Measurements from ENCODE around the gene WTAP. TPM values are rescaled to one million over a fixed set of nuclear protein-coding genes. Genes with fewer than 3 reads are reported as not detected.
"Not testable (repeated sequence)": the region's sequence is repeated elsewhere in the genome, so short reads cannot be mapped to it uniquely, and the experiment has no call there.

The WTAP gene
- total RNA-seq, 2 experiments from 2014 or later: 87.2 to 91.5 TPM

- peak overlapping the region; percentile 96 for H3K27ac Mint-ChIP-seq
- ChIA-PET POLR2A (interaction anchor here (0.6 to 4.2 kb wide), 5 partner anchors 24 to 62 kb away, joined by 3 to 23 read pairs (median 10); partner anchors contain the start of genes ACAT2, MRPL18 and TCP1), CTCF (interaction anchor here (0.9 to 2.0 kb wide), 9 partner anchors 10 to 62 kb away, joined by 3 to 23 read pairs (median 4); partner anchors contain the start of gene ACAT2)
- no peaks in the 10 kb centered on the region for H3K9me3 Mint-ChIP-seq (ENCODE audit: low read depth)
- DNase-seq: peak; percentile 72
- ATAC-seq: peak; percentile 18
- H3K36me3 Mint-ChIP-seq (ENCODE audit: low read depth): peaks cover 43% of the 10 kb centered on the region
- no peaks in the 10 kb centered on the region for H3K27me3 Mint-ChIP-seq
- peaks cover 49% of the 10 kb centered on the region for H3K4me1 Mint-ChIP-seq
- H3K4me3 Mint-ChIP-seq: peak overlapping the region; percentile 95
- intact Hi-C loops (cut with DNase I, micrococcal nuclease): loop anchor here (1.0 to 2.0 kb wide), 11 partner anchors 33 to 1083 kb away; partner anchors contain the start of genes TCP1 (in 2 of the 2), ACAT2 (in 1 of the 2), DYNLT1 (in 1 of the 2) and EZR (in 1 of the 2)
Observed at GRCh38 chr6:159727717-159728445, 575 bp downstream of the WTAP start.

- Mint-ChIP-seq H3K4me1 (peaks cover 49% of the 10 kb centered on the region), H3K36me3 (ENCODE audit: low read depth) (peaks cover 39% of the 10 kb centered on the region), H3K27me3 (no peaks in the 10 kb centered on the region), H3K4me3 (peak overlapping the region; percentile 95), H3K9me3 (ENCODE audit: low read depth) (no peaks in the 10 kb centered on the region), H3K27ac (peak overlapping the region; percentile 96)
- ATAC-seq (no peak), DNase-seq (no peak)
- ChIA-PET POLR2A (interaction anchor here (0.6 to 4.2 kb wide), 5 partner anchors 9 to 61 kb away, joined by 3 to 23 read pairs (median 4); partner anchors contain the start of genes ACAT2, MRPL18 and TCP1), CTCF (interaction anchor here (0.9 to 2.0 kb wide), 11 partner anchors 8 to 61 kb away, joined by 3 to 12 read pairs (median 4); partner anchors contain the start of gene ACAT2)
- intact Hi-C loops (cut with DNase I, micrococcal nuclease): loop anchor here in 1 of 2 experiments (1.0 kb wide), 1 partner anchor 37 kb away; no protein-coding TSS in a partner anchor
Observed at GRCh38 chr6:159728531-159728964, 1.2 kb downstream of the WTAP start.

GRCh38 chr6:159729598-159730331, 2.5 kb downstream of the WTAP start:
- intact Hi-C loops (cut with DNase I, micrococcal nuclease): no loop called here
- no peaks in the 10 kb centered on the region for H3K9me3 Mint-ChIP-seq (ENCODE audit: low read depth)
- peaks cover 52% of the 10 kb centered on the region for H3K4me1 Mint-ChIP-seq
- DNase-seq (no peak), ATAC-seq (no peak)
- H3K36me3 Mint-ChIP-seq (ENCODE audit: low read depth): peaks cover 43% of the 10 kb centered on the region
- ChIA-PET POLR2A (interaction anchor here (0.8 to 2.2 kb wide), 2 partner anchors 8 to 60 kb away, joined by 4 to 11 read pairs; partner anchors contain the start of genes MRPL18 and TCP1), CTCF (interaction anchor here (1.5 to 2.0 kb wide), 7 partner anchors 8 to 36 kb away, joined by 3 to 12 read pairs (median 5); partner anchors contain the start of gene ACAT2)
- peak overlapping the region; percentile 96 for H3K27ac Mint-ChIP-seq
- peak overlapping the region; percentile 95 for H3K4me3 Mint-ChIP-seq
- H3K27me3 Mint-ChIP-seq: no peaks in the 10 kb centered on the region

- DNase-seq (no peak), ATAC-seq (no peak)
- Mint-ChIP-seq H3K4me3 (peak overlapping the region; percentile 95), H3K9me3 (ENCODE audit: low read depth) (no peaks in the 10 kb centered on the region), H3K27me3 (no peaks in the 10 kb centered on the region), H3K4me1 (peaks cover 50% of the 10 kb centered on the region), H3K36me3 (ENCODE audit: low read depth) (peaks cover 43% of the 10 kb centered on the region), H3K27ac (peak overlapping the region; percentile 63)
- intact Hi-C loops (cut with DNase I, micrococcal nuclease): no loop called here
- ChIA-PET POLR2A (no interaction called here), CTCF (interaction anchor here (1.9 kb wide), 1 partner anchor 12 kb away, joined by 5 read pairs; no protein-coding TSS in a partner anchor)
Observed at GRCh38 chr6:159730332-159730676, 3.0 kb downstream of the WTAP start.

GRCh38 chr6:159732550-159732949, 5.2 kb downstream of the WTAP start:
- H3K9me3 Mint-ChIP-seq (ENCODE audit: low read depth); H3K27me3 Mint-ChIP-seq; ATAC-seq; intact Hi-C loops (cut with DNase I, micrococcal nuclease); DNase-seq; H3K4me3 Mint-ChIP-seq: not testable (repeated sequence)
- ChIA-PET CTCF (interaction anchor here (0.6 to 2.3 kb wide), 4 partner anchors 11 to 103 kb away, joined by 3 to 12 read pairs (median 7); no protein-coding TSS in a partner anchor), POLR2A (interaction anchor here (0.6 to 1.5 kb wide), 2 partner anchors 22 to 57 kb away, joined by 3 to 7 read pairs; partner anchors contain the start of genes MRPL18 and TCP1)
- Mint-ChIP-seq H3K36me3 (ENCODE audit: low read depth) (peaks cover 44% of the 10 kb centered on the region), H3K4me1 (peaks cover 53% of the 10 kb centered on the region), H3K27ac (peak overlapping the region; percentile 58)

- ATAC-seq; H3K27ac Mint-ChIP-seq; intact Hi-C loops (cut with DNase I, micrococcal nuclease); H3K4me3 Mint-ChIP-seq; H3K27me3 Mint-ChIP-seq; H3K9me3 Mint-ChIP-seq (ENCODE audit: low read depth); DNase-seq: not testable (repeated sequence)
- Mint-ChIP-seq H3K36me3 (ENCODE audit: low read depth) (peaks cover 40% of the 10 kb centered on the region), H3K4me1 (peaks cover 62% of the 10 kb centered on the region)
- ChIA-PET POLR2A (interaction anchor here (0.6 kb wide), 1 partner anchor 23 kb away, joined by 3 read pairs; no protein-coding TSS in a partner anchor), CTCF (interaction anchor here (1.5 to 2.2 kb wide), 2 partner anchors 12 to 28 kb away, joined by 4 to 12 read pairs; partner anchors contain the start of gene ACAT2)
Observed at GRCh38 chr6:159733395-159733794, 6.1 kb downstream of the WTAP start.

GRCh38 chr6:159736908-159737307, 9.6 kb downstream of the WTAP start:
- POLR2A ChIA-PET: no interaction called here
- intact Hi-C loops (cut with DNase I, micrococcal nuclease): loop anchor here in 1 of 2 experiments (1.0 kb wide), 1 partner anchor 31 kb away; no protein-coding TSS in a partner anchor
- ATAC-seq: no peak
- Mint-ChIP-seq H3K27me3 (no peaks in the 10 kb centered on the region), H3K9me3 (ENCODE audit: low read depth) (no peaks in the 10 kb centered on the region), H3K27ac (no peak overlapping the region), H3K4me3 (no peak overlapping the region), H3K36me3 (ENCODE audit: low read depth) (peaks cover 29% of the 10 kb centered on the region), H3K4me1 (peaks cover 45% of the 10 kb centered on the region)
- CTCF ChIA-PET: interaction anchor here (1.0 to 1.8 kb wide), 4 partner anchors 8 to 49 kb away, joined by 3 to 12 read pairs (median 4); no protein-coding TSS in a partner anchor
- no peak for DNase-seq

- peaks cover 34% of the 10 kb centered on the region for H3K36me3 Mint-ChIP-seq (ENCODE audit: low read depth)
- ChIA-PET CTCF (interaction anchor here (0.7 to 1.2 kb wide), 4 partner anchors 14 to 49 kb away, joined by 3 to 4 read pairs (median 3); no protein-coding TSS in a partner anchor), POLR2A (no interaction called here)
- peaks cover 28% of the 10 kb centered on the region for H3K4me1 Mint-ChIP-seq
- intact Hi-C loops (cut with DNase I, micrococcal nuclease): no loop called here
- H3K27ac Mint-ChIP-seq: no peak overlapping the region
- no peaks in the 10 kb centered on the region for H3K27me3 Mint-ChIP-seq
- ATAC-seq: no peak
- DNase-seq: no peak
- no peak overlapping the region for H3K4me3 Mint-ChIP-seq
- H3K9me3 Mint-ChIP-seq (ENCODE audit: low read depth): no peaks in the 10 kb centered on the region
Observed at GRCh38 chr6:159739341-159739740, 12.0 kb downstream of the WTAP start.

GRCh38 chr6:159742165-159742564, 14.9 kb downstream of the WTAP start:
- H3K27ac Mint-ChIP-seq: peak overlapping the region; percentile 55

GRCh38 chr6:159745081-159745480, 17.8 kb downstream of the WTAP start:
- ChIA-PET CTCF (no interaction called here), POLR2A (no interaction called here)
- intact Hi-C loops (cut with DNase I, micrococcal nuclease): no loop called here
- Mint-ChIP-seq H3K36me3 (ENCODE audit: low read depth) (peaks cover 67% of the 10 kb centered on the region), H3K27ac (no peak overlapping the region), H3K27me3 (no peaks in the 10 kb centered on the region), H3K4me3 (no peak overlapping the region), H3K4me1 (peaks cover 6% of the 10 kb centered on the region), H3K9me3 (ENCODE audit: low read depth) (no peaks in the 10 kb centered on the region)
- DNase-seq (no peak), ATAC-seq (no peak)

More at GRCh38 chr6:159742165-159742564, 14.9 kb downstream of the WTAP start:
- CTCF ChIA-PET: interaction anchor here (0.7 to 2.0 kb wide), 3 partner anchors 9 to 14 kb away, joined by 3 to 5 read pairs (median 3); no protein-coding TSS in a partner anchor
- intact Hi-C loops (cut with DNase I, micrococcal nuclease): loop anchor here in 1 of 2 experiments (5.0 kb wide), 1 partner anchor 40 kb away; no protein-coding TSS in a partner anchor
- Mint-ChIP-seq H3K9me3 (ENCODE audit: low read depth) (no peaks in the 10 kb centered on the region), H3K27me3 (no peaks in the 10 kb centered on the region), H3K4me1 (peaks cover 19% of the 10 kb centered on the region), H3K4me3 (no peak overlapping the region), H3K36me3 (ENCODE audit: low read depth) (peaks cover 48% of the 10 kb centered on the region)
- DNase-seq: no peak
- POLR2A ChIA-PET: interaction anchor here (0.7 kb wide), 1 partner anchor 20 kb away, joined by 3 read pairs; the partner anchor contains the start of gene ACAT2
- no peak for ATAC-seq

All from activated CD4-positive, alpha-beta T cell treated with anti-CD3 and anti-CD28 coated beads for 36 hours (primary cell).